Cardiac fibroblast (primary cell): ENCODE results near the gene ZNF20.

Source experiments
- DNase-seq, 2 donors: peaks; one replicate each; pipeline versions ENCODE4 v3.0.0 to v3.0.0-alpha.2; 2010; ENCODE audit warnings: low read depth in 2 of 2
- H3K4me3 ChIP-seq, 2 donors: replicated peaks in 1 of 2; 1 replicate in 1 of 2; 2 replicates in 1 of 2; pipeline ENCODE4 v1.5.1; 2011; ENCODE audit warnings: low read depth in 2 of 2, low read length in 2 of 2, mild to moderate bottlenecking in 2 of 2, moderate library complexity in 1 of 2
- TF ChIP-seq, protein P1 (sequence below): IDR thresholded peaks from one replicate; pipeline ENCODE4 v1.5.1; 2011; ENCODE audit warnings: low read depth, mild to moderate bottlenecking, low read length, inconsistent platforms

ZNF20 gene

DNA sequence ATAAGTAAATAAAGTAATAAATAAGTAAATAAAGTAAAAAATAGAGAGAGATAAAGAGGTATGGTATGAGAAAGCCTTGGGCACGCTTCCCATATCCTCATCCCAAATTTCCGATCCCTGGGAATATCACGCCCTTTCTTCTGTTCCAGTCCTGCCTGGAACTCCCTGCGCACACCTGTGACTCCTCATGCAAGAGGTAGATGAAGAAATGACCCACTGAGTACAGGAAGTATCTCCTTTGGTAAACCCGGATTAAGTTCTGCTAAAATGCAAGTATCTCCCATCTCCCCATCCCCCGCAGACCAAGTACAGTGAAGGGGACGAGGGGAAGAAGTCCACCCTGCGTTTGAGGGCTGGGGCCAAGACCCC, 22.3 kb upstream of the ZNF20 start:
- H3K4me3 ChIP-seq = peak overlapping the region; percentile 94 to 95
- DNase-seq = no peak

GRCh38 chr19:12159773-12160414, 19.7 kb upstream of the ZNF20 start:
- no peak overlapping the region for H3K4me3 ChIP-seq
- no peak for DNase-seq
- TF ChIP-seq, protein P1, sequence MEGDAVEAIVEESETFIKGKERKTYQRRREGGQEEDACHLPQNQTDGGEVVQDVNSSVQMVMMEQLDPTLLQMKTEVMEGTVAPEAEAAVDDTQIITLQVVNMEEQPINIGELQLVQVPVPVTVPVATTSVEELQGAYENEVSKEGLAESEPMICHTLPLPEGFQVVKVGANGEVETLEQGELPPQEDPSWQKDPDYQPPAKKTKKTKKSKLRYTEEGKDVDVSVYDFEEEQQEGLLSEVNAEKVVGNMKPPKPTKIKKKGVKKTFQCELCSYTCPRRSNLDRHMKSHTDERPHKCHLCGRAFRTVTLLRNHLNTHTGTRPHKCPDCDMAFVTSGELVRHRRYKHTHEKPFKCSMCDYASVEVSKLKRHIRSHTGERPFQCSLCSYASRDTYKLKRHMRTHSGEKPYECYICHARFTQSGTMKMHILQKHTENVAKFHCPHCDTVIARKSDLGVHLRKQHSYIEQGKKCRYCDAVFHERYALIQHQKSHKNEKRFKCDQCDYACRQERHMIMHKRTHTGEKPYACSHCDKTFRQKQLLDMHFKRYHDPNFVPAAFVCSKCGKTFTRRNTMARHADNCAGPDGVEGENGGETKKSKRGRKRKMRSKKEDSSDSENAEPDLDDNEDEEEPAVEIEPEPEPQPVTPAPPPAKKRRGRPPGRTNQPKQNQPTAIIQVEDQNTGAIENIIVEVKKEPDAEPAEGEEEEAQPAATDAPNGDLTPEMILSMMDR = no peak

More for the DNA sequence above, 22.3 kb upstream of the ZNF20 start:
- TF ChIP-seq, protein P1 = no peak

DNA sequence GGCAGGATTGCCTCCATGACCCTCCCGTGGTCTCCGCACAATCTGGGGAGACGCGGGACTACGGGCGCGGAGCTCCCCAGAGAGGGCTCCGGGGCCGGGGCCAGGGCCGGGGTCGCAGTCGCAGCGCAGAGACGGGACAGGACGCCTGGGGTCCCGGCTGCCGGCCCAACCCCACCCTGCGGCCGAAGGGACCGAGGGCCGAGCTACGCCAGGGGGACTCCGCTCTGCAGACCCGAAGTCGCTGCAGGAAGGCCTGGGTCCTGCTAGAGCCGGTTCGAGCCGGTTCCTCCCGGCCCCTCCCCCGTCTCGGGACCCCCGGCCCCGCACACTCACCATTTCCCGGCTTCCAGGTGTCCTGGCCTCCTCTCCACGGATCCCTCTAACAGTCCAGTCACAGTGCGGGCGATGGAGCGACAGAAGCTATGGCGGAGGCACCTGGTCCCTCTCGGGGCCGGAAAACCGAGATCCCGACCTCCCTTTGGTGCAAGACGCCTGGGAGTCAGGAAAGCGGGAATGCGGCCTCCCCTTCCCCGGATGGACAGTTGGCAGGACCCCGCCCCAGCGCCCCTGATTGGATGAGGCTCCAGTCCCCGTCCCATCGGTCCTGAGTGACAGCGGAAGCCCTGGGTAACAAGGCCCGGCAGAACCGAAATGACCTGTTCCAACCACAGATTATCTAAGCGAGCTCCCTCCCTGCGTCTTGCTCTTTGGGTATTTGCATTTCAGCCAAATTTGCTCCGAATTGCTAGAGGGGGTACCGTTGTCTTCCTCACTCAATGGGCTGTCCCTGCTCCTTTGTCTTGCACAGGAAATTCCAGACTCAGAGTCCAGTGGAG, 16.3 kb upstream of the ZNF20 start, which contains the start of gene ZNF625:
Gene ZNF625, minus strand, starts transcription at position 512 of the 836 bp plus-strand sequence. Its CDS starts 176 bp downstream, at position 336.
- DNase-seq = peak; percentile 81 to 91
- H3K4me3 ChIP-seq = peak within 1 kb of the TSS; percentile 76 to 87

DNA sequence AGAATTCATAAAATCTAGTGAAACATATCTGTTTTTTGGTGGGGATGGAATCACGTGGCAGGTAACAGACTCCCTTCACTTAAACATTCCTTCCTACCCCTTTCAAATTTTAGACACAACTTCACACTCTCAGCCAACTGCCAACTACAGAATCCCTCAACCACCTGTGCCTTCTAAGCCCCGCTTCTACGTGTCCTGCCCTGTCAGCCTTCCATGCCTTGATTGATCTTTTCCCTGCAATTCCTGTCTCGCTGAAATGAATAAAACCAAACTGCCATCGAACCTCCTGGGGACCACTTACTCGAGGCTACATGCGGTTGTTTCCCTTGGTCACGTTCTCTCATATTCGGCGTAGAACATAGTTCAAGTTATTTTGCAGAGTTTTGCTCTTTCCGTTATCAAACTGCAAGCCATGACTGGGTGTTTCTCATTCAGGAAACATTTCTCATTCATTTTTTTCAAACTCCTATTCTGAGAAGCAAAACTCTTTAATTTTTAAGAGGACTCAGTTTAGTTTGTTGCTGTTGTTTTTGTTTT, 15.2 kb upstream of the ZNF20 start:
- peak overlapping the region; percentile 76 to 87 for H3K4me3 ChIP-seq
- TF ChIP-seq, protein P1 = no peak
- peak in 1 of 2 donors; percentile 9 for DNase-seq

More for the DNA sequence above, 16.3 kb upstream of the ZNF20 start, which contains the start of gene ZNF625:
- TF ChIP-seq, protein P1 = no peak

DNA sequence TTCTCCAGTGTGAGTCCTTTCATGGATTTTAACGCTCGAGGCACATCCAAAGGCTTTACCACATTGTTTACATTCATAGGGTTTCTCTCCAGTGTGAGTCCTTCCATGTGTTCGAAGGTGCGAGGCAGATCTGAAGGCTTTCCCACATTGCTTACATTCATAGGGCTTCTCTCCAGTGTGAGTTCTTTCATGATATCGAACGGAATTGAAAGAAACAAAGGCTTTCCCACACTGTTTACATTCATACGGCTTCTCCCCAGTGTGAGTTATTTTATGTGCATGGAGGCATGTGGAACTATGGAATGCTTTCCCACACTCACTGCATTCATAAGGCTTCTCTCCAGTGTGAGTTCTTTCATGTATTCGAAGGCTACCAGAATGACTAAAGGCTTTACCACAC, 5.2 kb upstream of the ZNF20 start:
- DNase-seq = no peak
- TF ChIP-seq, protein P1 = no peak
- no peak overlapping the region for H3K4me3 ChIP-seq

DNA sequence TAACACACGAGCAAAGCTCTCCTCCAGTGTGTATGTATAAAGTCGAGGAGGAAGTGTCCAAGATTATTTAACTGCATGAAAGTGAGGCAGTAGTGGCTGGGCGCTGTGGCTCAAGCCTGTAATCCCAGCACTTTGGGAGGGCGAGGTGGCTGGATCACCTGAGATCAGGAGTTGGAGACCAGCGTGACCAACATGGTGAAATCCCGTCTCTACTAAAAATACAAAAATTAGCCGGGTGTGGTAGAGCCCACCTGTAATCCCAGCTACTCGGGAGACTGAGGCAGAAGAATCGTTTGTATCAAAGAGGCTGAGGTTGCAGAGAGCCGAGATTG, 1.2 kb upstream of the ZNF20 start:
- TF ChIP-seq, protein P1 = no peak
- DNase-seq = no peak
- H3K4me3 ChIP-seq = no peak overlapping the region
